ENCODE results near the gene NBPF1. TPM values are rescaled to one million over a fixed set of nuclear protein-coding genes. Genes with fewer than 3 reads are reported as not detected.
"Not testable (repeated sequence)": the region's sequence is repeated elsewhere in the genome, so short reads cannot be mapped to it uniquely, and the experiment has no call there.

The NBPF1 gene
- total and polyA plus RNA-seq, 10 donors, result 1.3 to 60.7 (median 30.2) TPM

DNA sequence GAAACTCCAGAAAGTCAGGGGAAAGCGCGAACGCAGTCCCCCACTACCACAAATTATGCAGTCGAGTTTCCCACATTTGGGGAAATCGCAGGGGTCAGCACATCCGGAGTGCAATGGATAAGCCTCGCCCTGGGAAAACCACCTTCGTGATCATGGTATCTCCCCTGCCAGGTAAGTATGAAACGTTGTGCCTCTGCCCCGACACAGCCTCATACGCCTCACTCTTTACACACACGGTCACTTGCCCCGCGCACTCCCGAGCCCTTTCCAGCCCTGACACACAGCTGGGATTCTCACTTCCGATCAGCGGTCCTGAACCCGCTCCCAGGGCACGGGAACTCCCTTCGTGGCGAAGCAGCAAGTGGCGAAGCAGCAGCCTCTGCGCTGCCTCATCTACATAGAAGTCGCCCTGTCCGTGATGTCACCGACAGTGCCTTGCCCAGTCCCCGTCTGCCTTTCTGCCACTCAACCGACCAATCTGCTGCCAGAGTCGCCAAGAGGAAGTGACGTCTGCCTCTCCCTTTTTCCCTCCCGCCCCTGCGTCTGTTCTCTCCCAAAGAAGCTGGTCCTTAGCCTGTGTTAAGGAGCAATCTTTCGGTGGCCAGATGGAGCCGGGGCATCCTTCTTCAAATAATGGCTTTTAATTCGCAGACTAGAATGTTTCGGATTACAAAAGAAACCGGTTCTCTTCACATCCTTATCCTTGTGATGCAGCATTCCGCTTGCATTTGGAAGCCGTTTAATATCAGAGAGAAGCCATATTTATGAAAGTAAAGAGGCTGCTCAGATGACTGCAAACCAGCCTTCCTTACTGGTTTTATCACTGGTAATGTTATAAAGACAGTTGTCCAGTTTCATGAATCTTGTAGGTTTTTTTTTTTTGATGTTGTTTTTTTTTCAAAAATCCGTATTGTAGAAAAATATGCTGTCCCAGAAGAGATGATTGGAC lies 99.0 kb downstream of the NBPF1 start, which contains the start of gene RNU1-1:
Gene RNU1-1 (minus strand): TSS at position 179 of the 949 bp plus-strand sequence.
- intact Hi-C loops (cut with DNase I; ENCODE audit: low total_unique reads), result not testable (repeated sequence)
- peak within 1 kb of the TSS in 7 of 8 donors; percentile 74 to 89 (median 80) for H3K27ac ChIP-seq
- 1 to 6% (median 3%) methylated on average over 10 to 38 of the region's 40 CpGs for WGBS, 5 donors

DNA sequence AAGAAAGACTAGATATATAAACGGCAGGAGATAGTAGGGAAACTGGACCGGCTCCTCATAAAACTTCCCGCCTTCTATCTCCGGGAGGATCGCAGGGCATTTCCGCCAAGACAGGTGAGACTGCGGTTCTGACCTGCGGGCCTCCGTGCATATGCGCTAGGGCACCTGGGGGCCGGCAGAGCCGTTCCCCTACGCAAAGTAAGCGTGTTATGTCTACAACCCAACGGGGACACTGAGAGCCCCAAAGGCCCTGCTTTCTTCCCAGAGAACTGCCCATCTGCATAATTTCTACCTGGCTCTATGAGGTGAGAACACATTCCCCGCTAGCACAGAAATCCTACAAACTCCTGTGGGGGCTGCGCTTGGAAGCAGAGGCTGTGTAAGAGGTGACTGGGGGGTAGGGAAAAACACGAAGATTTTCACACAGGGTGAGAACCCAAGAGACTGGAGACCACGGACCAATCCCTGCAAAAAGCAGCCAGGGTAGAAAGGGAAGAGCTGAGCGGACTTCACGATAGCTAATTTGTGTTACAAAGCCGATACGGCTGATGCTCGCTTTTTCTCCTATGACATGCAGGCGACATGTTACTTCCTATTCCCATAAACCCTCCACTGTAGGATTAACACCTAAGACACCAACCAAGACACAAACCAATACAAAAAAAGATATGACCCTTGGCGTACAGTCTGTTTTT lies 99.8 kb downstream of the NBPF1 start:
- 10 to 18% (median 14%) methylated on average over 18 to 26 of the region's 26 CpGs for WGBS, 5 donors
- H3K9me3 ChIP-seq; H3K36me3 ChIP-seq; intact Hi-C loops (cut with DNase I; ENCODE audit: low total_unique reads): not testable (repeated sequence)
- TF ChIP-seq POLR2AphosphoS5 (IDR thresholded peaks at IDR 0.05), result peak in 1 of 3 donors; percentile 72
- H3K4me1 ChIP-seq, result peaks cover 0 to 11% (median 4%) of the 10 kb centered on the region in 6 donors
- peak; percentile 78 for DNase-seq
- H3K27ac ChIP-seq, result peak overlapping the region in 7 of 8 donors; percentile 42 to 89 (median 65)
- peak overlapping the region in 3 of 8 donors; percentile 12 to 55 (median 19) for H3K4me3 ChIP-seq
- H3K27me3 ChIP-seq (replicated peaks in 1 of 7), result peaks cover 0 to 12% (median 0%) of the 10 kb centered on the region in 7 donors

More for the DNA sequence above, 99.0 kb downstream of the NBPF1 start, which contains the start of gene RNU1-1:
- TF ChIP-seq POLR2AphosphoS5 (IDR thresholded peaks at IDR 0.05), result peak; percentile 73 to 91 (median 89)
- H3K4me3 ChIP-seq, result peak within 1 kb of the TSS in 6 of 8 donors; percentile 16 to 69 (median 31)
- H3K9me3 ChIP-seq, H3K36me3 ChIP-seq: not testable (repeated sequence)
- DNase-seq, result peak; percentile 91
- peaks cover 0 to 18% (median 0%) of the 10 kb centered on the region in 7 donors for H3K27me3 ChIP-seq (replicated peaks in 1 of 7)
- peaks cover 0 to 11% (median 4%) of the 10 kb centered on the region in 6 donors for H3K4me1 ChIP-seq

DNA sequence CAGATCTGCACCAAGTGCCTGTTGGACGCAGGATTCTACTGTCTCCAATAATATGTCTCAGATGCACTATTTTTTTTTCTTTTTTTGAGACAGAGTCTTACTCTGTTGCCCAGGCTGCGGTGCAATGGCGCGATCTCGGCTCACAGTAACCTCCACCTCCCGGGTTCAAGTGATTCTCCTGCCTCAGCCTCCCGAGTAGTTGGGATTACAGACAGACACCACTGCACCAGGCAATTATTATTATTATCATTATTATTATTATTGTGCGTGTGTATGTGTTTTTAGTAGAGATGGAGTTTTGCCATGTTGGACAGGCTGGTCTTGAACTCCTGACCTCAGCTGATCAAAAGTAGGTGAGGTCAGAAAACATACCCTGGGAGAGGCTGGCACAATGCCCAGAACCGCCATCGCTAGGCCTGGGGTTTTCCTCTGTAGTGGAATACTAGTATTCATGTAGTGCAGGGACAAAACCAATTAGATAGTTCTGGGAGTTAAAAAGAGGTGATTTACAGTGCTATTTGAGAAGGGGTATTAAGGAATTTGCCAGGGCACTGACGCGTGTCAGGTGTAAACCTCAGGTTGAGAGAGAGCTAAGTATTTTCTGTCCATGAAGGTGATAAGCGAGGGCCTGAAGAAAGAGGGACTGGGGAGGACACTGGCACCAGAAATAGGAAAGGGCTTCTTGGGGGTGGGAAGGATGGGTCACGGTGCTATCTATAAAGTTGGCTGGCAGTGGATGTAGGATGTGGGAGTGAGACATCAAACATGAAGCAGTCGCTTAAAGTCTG lies 100.5 kb downstream of the NBPF1 start:
- H3K27me3 ChIP-seq (replicated peaks in 1 of 7); H3K4me3 ChIP-seq; H3K9me3 ChIP-seq; H3K36me3 ChIP-seq; intact Hi-C loops (cut with DNase I; ENCODE audit: low total_unique reads); DNase-seq: not testable (repeated sequence)
- Histone ChIP-seq H3K4me1 (peaks cover 0 to 11% (median 4%) of the 10 kb centered on the region in 6 donors), H3K27ac (peak overlapping the region in 6 of 8 donors; percentile 58 to 89 (median 68))
- 72 to 81% (median 77%) methylated on average over 12 to 15 of the region's 15 CpGs for WGBS, 5 donors

Small RNA genes lying within 50 kb of the gene (small RNA-seq; reads per million reads assigned to genes)
- gene RNU1-1 (0 reads per million in 4 donors), gene RNU1-6P (0 reads per million in 4 donors)

Other genes starting within 250 kb of the NBPF1 start
- 100 to 1,000 TPM in 4 of 7 donors, 10 to 100 TPM in 3; 68.9 to 129 (median 103) TPM for gene SZRD1, start 246.3 kb downstream of the NBPF1 start, total RNA-seq
- gene SZRD1, start 246.3 kb downstream of the NBPF1 start, polyA plus RNA-seq, result 10 to 100 TPM; 37.8 to 84.1 (median 53.8) TPM
- gene SPATA21, start 176.1 kb downstream of the NBPF1 start, total RNA-seq, result under 1 TPM in 1 of 7 donors, not detected in 6; 0.30 TPM
- under 1 TPM; 0.13 to 0.32 (median 0.18) TPM for gene SPATA21, start 176.1 kb downstream of the NBPF1 start, polyA plus RNA-seq
- gene NECAP2, start 172.8 kb downstream of the NBPF1 start, total RNA-seq, result 100 to 1,000 TPM in 6 of 7 donors, 10 to 100 TPM in 1; 98.8 to 150 (median 122) TPM
- gene NECAP2, start 172.8 kb downstream of the NBPF1 start, polyA plus RNA-seq, result 100 to 1,000 TPM in 1 of 3 donors, 10 to 100 TPM in 2; 59.7 to 105 (median 78.6) TPM
- 1,000 to 10,000 TPM in 4 of 7 donors, under 1 TPM in 3; under 0.01 to 8,075 (median 6,234) TPM for gene RNU1-1, start 99.3 kb downstream of the NBPF1 start, total RNA-seq
- not detected for gene RNU1-1, start 99.3 kb downstream of the NBPF1 start, polyA plus RNA-seq
- gene RNU1-3, start 53.4 kb upstream of the NBPF1 start, total RNA-seq, result 1,000 to 10,000 TPM in 4 of 7 donors, under 1 TPM in 3; under 0.01 to 8,075 (median 6,234) TPM
- not detected for gene RNU1-3, start 53.4 kb upstream of the NBPF1 start, polyA plus RNA-seq
- 1,000 to 10,000 TPM in 4 of 7 donors, under 1 TPM in 3; under 0.01 to 8,075 (median 6,234) TPM for gene RNU1-4, start 127.0 kb upstream of the NBPF1 start, total RNA-seq
- gene RNU1-4, start 127.0 kb upstream of the NBPF1 start, polyA plus RNA-seq, result not detected

Measured in spleen (tissue), 11 donors.